ENCODE measurements around the gene ASB5. TPM values are rescaled to one million over a fixed set of nuclear protein-coding genes. Genes with fewer than 3 reads are reported as not detected.

The ASB5 gene
- total and polyA plus RNA-seq, 10 of the 15 experiments (the other 5 are each of a cell fraction or from before 2014, with no cell fraction given): not detected

- ATAC-seq: no peak
- in situ Hi-C loops (cut with MboI): no loop called here
- H3K4me2 ChIP-seq (ENCODE audit: control insufficient read depth, insufficient read depth): no peak overlapping the region
- ChIA-PET CTCF (no interaction called here), POLR2A (no interaction called here), RAD21 (ENCODE audit: unreplicated experiment) (no interaction called here), SMC1A (ENCODE audit: uncharacterized antibody, unreplicated experiment) (no interaction called here)
- no peaks in the 10 kb centered on the region for H3K9me3 ChIP-seq (replicated peaks; ENCODE audit: control insufficient read depth, insufficient read depth, low read length)
- no peak overlapping the region for H3K27ac ChIP-seq (ENCODE audit: control insufficient read depth, insufficient read depth)
- H3K4me1 ChIP-seq (ENCODE audit: control insufficient read depth, insufficient read depth, low read length): no peaks in the 10 kb centered on the region
- H2AFZ ChIP-seq (ENCODE audit: control insufficient read depth, low read depth, low read length): no peak overlapping the region
- intact Hi-C loops (cut with micrococcal nuclease; ENCODE audit: unreplicated experiment): no loop called here
- BruUV-seq (replicated peaks): no TSS peak
- no peaks in the 10 kb centered on the region for H3K36me3 ChIP-seq (ENCODE audit: control insufficient read depth in 2 of 2, insufficient read depth in 2 of 2, low read length in 1 of 2)
- 4% methylated on average over 2 of the region's 2 CpGs for WGBS (ENCODE audit: insufficient coverage, insufficient replicate concordance, low lambda C conversion rate, missing lambda C conversion rate)
- TF ChIP-seq FOXM1 (IDR thresholded peaks at IDR 0.05; ENCODE audit: low read depth, low read length): no peak
- TF ChIP-seq MEF2B (IDR thresholded peaks at IDR 0.05; ENCODE audit: partially characterized antibody, poor library complexity, severe bottlenecking): no peak
- TF ChIP-seq CEBPB (IDR thresholded peaks at IDR 0.05; ENCODE audit: borderline replicate concordance in 1 of 2, low read depth in 2 of 2, low read length in 2 of 2): no peak
- TF ChIP-seq SRF (IDR thresholded peaks at IDR 0.05; ENCODE audit: low read depth in 2 of 2, low read length in 2 of 2): no peak
- no peak for TF ChIP-seq KDM1A (IDR thresholded peaks at IDR 0.05; ENCODE audit: borderline replicate concordance)
- H4K20me1 ChIP-seq (ENCODE audit: control insufficient read depth, insufficient read depth): no peaks in the 10 kb centered on the region
- no peak overlapping the region for H3K9ac ChIP-seq (ENCODE audit: control insufficient read depth, insufficient read depth, low read length)
- no peak overlapping the region for H3K4me3 ChIP-seq
- no peaks in the 10 kb centered on the region for H3K27me3 ChIP-seq (replicated peaks in 1 of 2; ENCODE audit: control insufficient read depth in 2 of 2, insufficient read depth in 2 of 2, low read length in 1 of 2)
- H3K79me2 ChIP-seq (ENCODE audit: control insufficient read depth, insufficient read depth, low read length): no peaks in the 10 kb centered on the region
- no peak for FAIRE-seq
- no peak for DNase-seq (ENCODE audit: low read depth, low spot score)
Measured at GRCh38 chr4:176186067-176186466, 83.0 kb downstream of the ASB5 start.

GRCh38 chr4:176185051-176185450 is 84.0 kb downstream of the ASB5 start:
- Histone ChIP-seq H3K9ac (ENCODE audit: control insufficient read depth, insufficient read depth, low read length) (no peak overlapping the region), H2AFZ (ENCODE audit: control insufficient read depth, low read depth, low read length) (no peak overlapping the region), H3K4me2 (ENCODE audit: control insufficient read depth, insufficient read depth) (no peak overlapping the region), H3K4me1 (ENCODE audit: control insufficient read depth, insufficient read depth, low read length) (no peaks in the 10 kb centered on the region), H3K36me3 (ENCODE audit: control insufficient read depth in 2 of 2, insufficient read depth in 2 of 2, low read length in 1 of 2) (no peaks in the 10 kb centered on the region), H3K27me3 (replicated peaks in 1 of 2; ENCODE audit: control insufficient read depth in 2 of 2, insufficient read depth in 2 of 2, low read length in 1 of 2) (no peaks in the 10 kb centered on the region), H3K4me3 (no peak overlapping the region), H4K20me1 (ENCODE audit: control insufficient read depth, insufficient read depth) (no peaks in the 10 kb centered on the region), H3K79me2 (ENCODE audit: control insufficient read depth, insufficient read depth, low read length) (no peaks in the 10 kb centered on the region), H3K9me3 (replicated peaks; ENCODE audit: control insufficient read depth, insufficient read depth, low read length) (no peaks in the 10 kb centered on the region), H3K27ac (ENCODE audit: control insufficient read depth, insufficient read depth) (no peak overlapping the region)
- in situ Hi-C loops (cut with MboI) (no loop called here), intact Hi-C loops (cut with micrococcal nuclease; ENCODE audit: unreplicated experiment) (no loop called here)
- ChIA-PET CTCF (no interaction called here), SMC1A (ENCODE audit: uncharacterized antibody, unreplicated experiment) (interaction anchor here (0.6 kb wide), 1 partner anchor 557 kb away, joined by 3 read pairs; no protein-coding TSS in a partner anchor), POLR2A (no interaction called here), RAD21 (ENCODE audit: unreplicated experiment) (no interaction called here)
- WGBS (ENCODE audit: insufficient coverage, insufficient replicate concordance, low lambda C conversion rate, missing lambda C conversion rate): 0% methylated on average over 1 of the region's 1 CpG
- FAIRE-seq (no peak), DNase-seq (ENCODE audit: low read depth, low spot score) (no peak), ATAC-seq (no peak)
- no TSS peak for BruUV-seq (replicated peaks)
- TF ChIP-seq SMAD1 (IDR thresholded peaks at IDR 0.05; ENCODE audit: low read depth, partially characterized antibody) (no peak), HCFC1 (IDR thresholded peaks at IDR 0.05; ENCODE audit: low read length) (no peak), ZBED1 (IDR thresholded peaks at IDR 0.05; ENCODE audit: borderline replicate concordance) (no peak), PRDM15 (CRISPR knock-in tag; IDR thresholded peaks at IDR 0.05) (no peak), CBX3 (IDR thresholded peaks at IDR 0.05; ENCODE audit: borderline replicate concordance, low read depth) (no peak), POLR2AphosphoS2 (IDR thresholded peaks at IDR 0.05; ENCODE audit: low read depth, low read length) (no peak), ATF7 (IDR thresholded peaks at IDR 0.05; ENCODE audit: low read depth) (no peak), RBBP5 (conservative IDR thresholded peaks at IDR 0.05) (no peak), CBX5 (IDR thresholded peaks at IDR 0.05; ENCODE audit: low read depth) (no peak), CEBPB (IDR thresholded peaks at IDR 0.05; ENCODE audit: borderline replicate concordance in 1 of 2, low read depth in 2 of 2, low read length in 2 of 2) (no peak), GABPA (IDR thresholded peaks at IDR 0.05; ENCODE audit: low read depth) (no peak)
